ENCODE data around the gene FBXO39.
A peak's percentile ranks its signal among the peaks of the same experiment; 100 is the strongest.
"Not testable (repeated sequence)": the region's sequence is repeated elsewhere in the genome, so short reads cannot be mapped to it uniquely, and the experiment has no call there.

Gene FBXO39

GRCh38 chr17:6775871-6776405 lies at the start of gene FBXO39:
Gene FBXO39, plus strand, starts transcription at chr17:6776215. Its CDS starts 3,654 bp downstream, at chr17:6779869.
- DNase-seq (ENCODE audit: low read depth in 2 of 2): no peak

GRCh38 chr17:6729531-6729930 lies 46.5 kb upstream of the FBXO39 start:
- DNase-seq (ENCODE audit: low read depth in 2 of 2): no peak

GRCh38 chr17:6746665-6747064 lies 29.4 kb upstream of the FBXO39 start:
- DNase-seq (ENCODE audit: low read depth in 2 of 2): not testable (repeated sequence)

- no peak for DNase-seq (ENCODE audit: low read depth in 2 of 2)
Measured at GRCh38 chr17:6748617-6749016, 27.4 kb upstream of the FBXO39 start.

GRCh38 chr17:6749519-6749918 lies 26.5 kb upstream of the FBXO39 start:
- no peak for DNase-seq (ENCODE audit: low read depth in 2 of 2)

GRCh38 chr17:6752068-6752909 lies 23.7 kb upstream of the FBXO39 start:
- no peak for DNase-seq (ENCODE audit: low read depth in 2 of 2)

- DNase-seq (ENCODE audit: low read depth in 2 of 2): peak; percentile 22 to 48
Measured at GRCh38 chr17:6753006-6753445, 23.0 kb upstream of the FBXO39 start.

- DNase-seq (ENCODE audit: low read depth in 2 of 2): no peak
Measured at GRCh38 chr17:6753546-6753945, 22.5 kb upstream of the FBXO39 start.

- DNase-seq (ENCODE audit: low read depth in 2 of 2): no peak
Measured at GRCh38 chr17:6755281-6755680, 20.7 kb upstream of the FBXO39 start.

GRCh38 chr17:6755731-6756184 lies 20.3 kb upstream of the FBXO39 start, which contains the start of gene XAF1:
Gene XAF1, plus strand, starts transcription at chr17:6756046. Its CDS starts 33 bp downstream, at chr17:6756079.
- peak; percentile 41 to 45 for DNase-seq (ENCODE audit: low read depth in 2 of 2)

- no peak for DNase-seq (ENCODE audit: low read depth in 2 of 2)
Measured at GRCh38 chr17:6756425-6757031, 19.5 kb upstream of the FBXO39 start.

GRCh38 chr17:6757747-6758146 lies 18.3 kb upstream of the FBXO39 start:
- DNase-seq (ENCODE audit: low read depth in 2 of 2): no peak

- DNase-seq (ENCODE audit: low read depth in 2 of 2): no peak
Measured at GRCh38 chr17:6761779-6762178, 14.2 kb upstream of the FBXO39 start.

- DNase-seq (ENCODE audit: low read depth in 2 of 2): no peak
Measured at GRCh38 chr17:6768447-6768846, 7.6 kb upstream of the FBXO39 start.

GRCh38 chr17:6772016-6772415 lies 4.0 kb upstream of the FBXO39 start:
- no peak for DNase-seq (ENCODE audit: low read depth in 2 of 2)

- DNase-seq (ENCODE audit: low read depth in 2 of 2): not testable (repeated sequence)
Measured at GRCh38 chr17:6774906-6775305, 1.1 kb upstream of the FBXO39 start.

GRCh38 chr17:6779411-6779810 lies 3.4 kb downstream of the FBXO39 start:
- DNase-seq (ENCODE audit: low read depth in 2 of 2): no peak

- no peak for DNase-seq (ENCODE audit: low read depth in 2 of 2)
Measured at GRCh38 chr17:6780001-6780400, 4.0 kb downstream of the FBXO39 start.

GRCh38 chr17:6780886-6781285 lies 4.9 kb downstream of the FBXO39 start:
- DNase-seq (ENCODE audit: low read depth in 2 of 2): no peak

GRCh38 chr17:6782244-6782643 lies 6.2 kb downstream of the FBXO39 start:
- no peak for DNase-seq (ENCODE audit: low read depth in 2 of 2)

- no peak for DNase-seq (ENCODE audit: low read depth in 2 of 2)
Measured at GRCh38 chr17:6786618-6787017, 10.6 kb downstream of the FBXO39 start.

- DNase-seq (ENCODE audit: low read depth in 2 of 2): no peak
Measured at GRCh38 chr17:6787081-6787693, 11.2 kb downstream of the FBXO39 start.

Data from stimulated activated CD8-positive, alpha-beta memory T cell treated with anti-CD3 and anti-CD28 coated beads, Interleukin-7, amount 100 ng/mL, for 1 hour (primary cell).